ENCODE data around the gene ELANE.
"Not testable (repeated sequence)": the region's sequence is repeated elsewhere in the genome, so short reads cannot be mapped to it uniquely, and the experiment has no call there.

ELANE gene

GRCh38 chr19:842802-843179, 9.3 kb upstream of the ELANE start:
- DNase-seq (ENCODE audit: low spot score), result not testable (repeated sequence)

- peak; percentile 27 for DNase-seq (ENCODE audit: low spot score)
These were observed 8.8 kb upstream of the ELANE start for GRCh38 chr19:843180-843835.

GRCh38 chr19:843836-844545, 8.1 kb upstream of the ELANE start:
- no peak for DNase-seq (ENCODE audit: low spot score)

GRCh38 chr19:844546-844971, 7.5 kb upstream of the ELANE start:
- DNase-seq (ENCODE audit: low spot score), result no peak

GRCh38 chr19:845707-846521, 6.2 kb upstream of the ELANE start:
- no peak for DNase-seq (ENCODE audit: low spot score)

- DNase-seq (ENCODE audit: low spot score), result no peak
These were observed 3.6 kb upstream of the ELANE start for GRCh38 chr19:848386-848921.

- not testable (repeated sequence) for DNase-seq (ENCODE audit: low spot score)
These were observed 2.9 kb upstream of the ELANE start for GRCh38 chr19:849195-849594.

GRCh38 chr19:850221-850978, 1.7 kb upstream of the ELANE start:
- peak; percentile 92 for DNase-seq (ENCODE audit: low spot score)

- no peak for DNase-seq (ENCODE audit: low spot score)
These were observed 1.1 kb upstream of the ELANE start for GRCh38 chr19:850979-851335.

- no peak for DNase-seq (ENCODE audit: low spot score)
These were observed 997 bp downstream of the ELANE start for GRCh38 chr19:853014-853585.

- not testable (repeated sequence) for DNase-seq (ENCODE audit: low spot score)
These were observed 1.6 kb downstream of the ELANE start for GRCh38 chr19:853614-854220.

- DNase-seq (ENCODE audit: low spot score), result no peak
These were observed 2.4 kb downstream of the ELANE start for GRCh38 chr19:854549-854948.

- DNase-seq (ENCODE audit: low spot score), result no peak
These were observed 3.0 kb downstream of the ELANE start for GRCh38 chr19:855142-855541.

GRCh38 chr19:855566-856120, 3.5 kb downstream of the ELANE start:
- no peak for DNase-seq (ENCODE audit: low spot score)

GRCh38 chr19:858284-858683, 6.2 kb downstream of the ELANE start:
- DNase-seq (ENCODE audit: low spot score), result no peak

GRCh38 chr19:858868-859843, 7.1 kb downstream of the ELANE start, which contains the start of gene CFD:
Gene CFD (plus strand): TSS chr19:859664. CDS start chr19:859690, 26 bp downstream.
- no peak for DNase-seq (ENCODE audit: low spot score)

GRCh38 chr19:861141-861755, 9.1 kb downstream of the ELANE start:
- DNase-seq (ENCODE audit: low spot score), result no peak

- peak; percentile 64 for DNase-seq (ENCODE audit: low spot score)
These were observed 9.9 kb downstream of the ELANE start for GRCh38 chr19:861756-862580.
